A549 treated with AZD2906 at 1 μM for 4 hours (cell line): ENCODE results near the gene TAF8. TPM values are rescaled to one million over a fixed set of nuclear protein-coding genes. Genes with fewer than 3 reads are reported as not detected.

ENCODE experiments used
- total RNA-seq: library from RNA; stranded (reverse); fragments of 200-300 nt; extraction: Qiagen RNA extraction; gene quantifications from 5 replicates; pipeline ENCODE4 v1.2.3, GENCODE V29; 2022

Gene TAF8, protein sequence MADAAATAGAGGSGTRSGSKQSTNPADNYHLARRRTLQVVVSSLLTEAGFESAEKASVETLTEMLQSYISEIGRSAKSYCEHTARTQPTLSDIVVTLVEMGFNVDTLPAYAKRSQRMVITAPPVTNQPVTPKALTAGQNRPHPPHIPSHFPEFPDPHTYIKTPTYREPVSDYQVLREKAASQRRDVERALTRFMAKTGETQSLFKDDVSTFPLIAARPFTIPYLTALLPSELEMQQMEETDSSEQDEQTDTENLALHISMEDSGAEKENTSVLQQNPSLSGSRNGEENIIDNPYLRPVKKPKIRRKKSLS
- total RNA-seq: 12.1 to 15.7 TPM (median 13.5 TPM) in 5 replicates

DNA sequence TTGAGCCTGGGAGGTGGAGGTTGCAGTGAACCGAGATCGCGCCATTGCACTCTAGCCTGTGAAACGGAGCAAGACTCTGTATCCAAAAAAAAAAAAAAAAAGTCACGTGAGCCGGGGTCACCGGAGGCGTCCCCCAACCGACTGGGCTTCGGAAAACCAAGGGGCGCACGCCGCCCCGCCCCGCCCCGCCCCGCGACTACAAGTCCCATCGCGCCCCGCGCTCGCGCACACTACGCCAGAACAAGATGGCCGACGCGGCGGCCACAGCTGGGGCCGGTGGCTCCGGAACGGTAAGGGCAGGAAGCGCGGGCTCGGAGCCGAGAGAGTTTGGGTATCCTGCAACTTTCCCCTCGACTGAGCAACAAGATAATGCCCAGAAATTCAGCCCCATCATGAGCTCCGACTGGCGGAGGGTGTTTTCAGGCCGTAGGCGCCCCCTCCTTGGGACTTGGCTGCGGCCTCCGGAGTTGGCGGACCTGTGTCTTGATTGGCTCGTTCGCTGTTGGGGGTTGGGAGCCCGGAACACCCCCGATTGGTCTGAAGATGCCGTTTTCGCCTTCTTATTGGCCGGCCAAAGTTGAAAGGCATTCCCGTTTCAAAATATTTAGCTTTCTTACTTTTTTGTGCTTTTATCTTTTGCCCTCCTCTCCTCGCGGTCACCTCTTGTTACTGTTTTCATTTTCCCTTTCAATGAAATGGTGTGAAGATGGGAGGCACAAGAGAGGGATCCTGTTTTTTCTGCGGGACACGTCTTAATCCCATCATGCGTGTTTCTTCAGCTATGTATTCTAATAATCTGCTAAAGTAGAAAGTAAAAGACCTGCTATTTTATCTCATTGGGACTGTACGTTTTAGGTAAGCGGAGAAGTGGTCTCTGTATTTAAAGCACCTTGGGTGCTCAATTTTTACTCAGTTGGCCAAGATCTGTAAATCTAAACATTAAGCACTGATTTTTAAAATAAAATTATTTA lies at the start of gene TAF8:
TAF8 (plus strand) TSS at position 228 of the 971 bp plus-strand sequence; CDS start at position 246, 18 bp downstream.

Other genes with a start within 250 kb of the TAF8 start
- gene USP49, start 155.1 kb upstream of the TAF8 start, total RNA-seq: 0.90 to 1.2 TPM (median 1.1 TPM) in 5 replicates
- gene MED20, start 129.4 kb upstream of the TAF8 start, total RNA-seq: 11.8 to 18.5 TPM (median 14.9 TPM) in 5 replicates
- 37.0 to 47.6 TPM (median 39.2 TPM) in 5 replicates for gene BYSL, start 129.0 kb upstream of the TAF8 start, total RNA-seq
- 113 to 169 TPM (median 147 TPM) in 5 replicates for gene CCND3, start 108.7 kb upstream of the TAF8 start, total RNA-seq
- 3.4 to 4.0 TPM (median 3.9 TPM) in 5 replicates for gene C6orf132, start 92.1 kb downstream of the TAF8 start, total RNA-seq
- not detected in 5 replicates for gene GUCA1A, start 122.8 kb downstream of the TAF8 start, total RNA-seq
- 0.24 to 0.65 TPM (median 0.43 TPM) in 5 replicates for gene GUCA1B, start 144.4 kb downstream of the TAF8 start, total RNA-seq
- 31.3 to 37.4 TPM (median 33.7 TPM) in 5 replicates for gene MRPS10, start 167.3 kb downstream of the TAF8 start, total RNA-seq